Omental fat pad (tissue), 4 donors: ENCODE results near the gene NMT1. TPM values are rescaled to one million over a fixed set of nuclear protein-coding genes. Genes with fewer than 3 reads are reported as not detected.
"Not testable (repeated sequence)": the region's sequence is repeated elsewhere in the genome, so short reads cannot be mapped to it uniquely, and the experiment has no call there.

Experiments used
- ATAC-seq: fragments of 150-250 bp; one replicate; pipeline ENCODE4 v1.9.1; 2016; ENCODE audit warnings: mild to moderate bottlenecking, moderate library complexity; ENCODE audit not compliant: low FRiP score
- DNase-seq: peaks from one replicate; pipeline ENCODE4 v3.0.0-alpha.2; 2019; ENCODE audit warnings: low spot score
- CTCF ChIP-seq, 3 donors: fragments of 450-650 bp; IDR thresholded peaks; one replicate each; pipeline ENCODE4 v1.5.1; 2016 to 2017; ENCODE audit warnings: antibody characterized with exemption in 3 of 3, mild to moderate bottlenecking in 3 of 3, moderate library complexity in 2 of 3
- total RNA-seq, 4 donors: library from RNA; depleted of rRNA; stranded (reverse); fragments of >200 nt; gene quantifications; one replicate each; pipeline ENCODE4 v1.1.0, GENCODE V29; 2016

Gene NMT1
- total RNA-seq, 4 donors from 2014 or later = 57.3 to 101 (median 78.1) TPM

- ATAC-seq (no peak), DNase-seq (no peak)
- TF ChIP-seq CTCF (IDR thresholded peaks at IDR 0.05) = no peak
These were observed 59.9 kb downstream of the NMT1 start for GRCh38 chr17:45121055-45121454.

GRCh38 chr17:45123076-45123770 is 62.1 kb downstream of the NMT1 start:
- DNase-seq = no peak
- TF ChIP-seq CTCF (IDR thresholded peaks at IDR 0.05) = no peak
- no peak for ATAC-seq

- no peak for TF ChIP-seq CTCF (IDR thresholded peaks at IDR 0.05)
- DNase-seq (peak; percentile 69), ATAC-seq (peak; percentile 88)
These were observed 63.0 kb downstream of the NMT1 start for GRCh38 chr17:45123930-45124796.

DNA sequence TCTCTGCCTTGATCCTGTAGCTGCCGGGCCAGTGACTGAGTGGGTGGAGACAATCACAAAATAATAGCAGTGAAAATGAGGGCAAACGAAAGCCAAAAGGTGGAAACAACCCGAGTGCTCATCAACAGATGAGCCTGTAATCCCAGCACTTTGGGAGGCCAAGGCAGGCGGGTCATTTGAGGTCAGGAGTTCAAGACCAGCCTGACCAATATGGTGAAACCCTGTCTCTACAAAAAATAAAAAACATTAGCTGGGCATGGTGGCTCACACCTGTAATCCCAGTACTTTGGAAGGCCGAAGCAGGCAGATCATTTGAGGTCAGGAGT is 63.6 kb downstream of the NMT1 start:
- ATAC-seq, DNase-seq: not testable (repeated sequence)

DNA sequence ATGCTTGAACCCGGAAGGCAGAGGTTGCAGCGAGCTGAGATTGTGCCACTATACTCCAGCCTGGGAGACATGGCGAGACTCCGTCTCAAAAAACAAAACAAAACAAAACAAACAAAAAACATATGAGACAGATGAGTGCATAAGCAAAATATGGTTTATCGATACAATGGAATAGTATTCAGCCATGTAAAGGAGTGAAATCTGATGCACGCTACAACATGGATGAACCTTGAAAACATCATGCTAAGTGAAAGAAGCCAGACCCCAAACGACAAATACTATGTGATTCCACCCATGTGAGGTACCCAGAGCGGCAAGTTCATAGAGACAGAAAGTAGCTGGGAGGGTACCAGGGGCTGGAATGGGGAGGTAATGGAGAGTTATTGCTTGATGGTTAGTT is 64.4 kb downstream of the NMT1 start:
- DNase-seq (no peak), ATAC-seq (no peak)
- no peak for TF ChIP-seq CTCF (IDR thresholded peaks at IDR 0.05)

DNA sequence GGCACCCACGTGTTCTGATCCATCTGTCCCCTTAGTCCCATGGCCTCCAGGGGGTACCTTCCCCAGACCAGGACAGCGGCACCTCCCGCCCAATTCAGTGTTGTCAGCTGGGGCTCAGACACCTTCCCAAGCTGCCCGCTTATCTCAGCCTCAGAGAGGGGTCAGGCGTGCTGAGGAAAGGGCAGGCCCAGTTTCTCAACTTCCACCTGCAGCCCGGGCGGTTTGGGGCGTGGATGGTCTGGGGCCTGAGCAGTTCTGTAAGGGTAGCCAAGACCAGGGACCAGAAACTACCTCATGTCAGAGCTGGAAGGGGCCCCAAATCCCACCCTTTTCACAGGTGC is 66.1 kb downstream of the NMT1 start:
- DNase-seq (no peak), ATAC-seq (no peak)
- no peak for TF ChIP-seq CTCF (IDR thresholded peaks at IDR 0.05)

- ATAC-seq (no peak), DNase-seq (no peak)
- TF ChIP-seq CTCF (IDR thresholded peaks at IDR 0.05) = no peak
These were observed 66.6 kb downstream of the NMT1 start for GRCh38 chr17:45127548-45128300.
